Myocyte (in vitro differentiated cells): ENCODE measurements around the gene PTPRD. TPM values are rescaled to one million over a fixed set of nuclear protein-coding genes. Genes with fewer than 3 reads are reported as not detected.
"Not testable (repeated sequence)": the region's sequence is repeated elsewhere in the genome, so short reads cannot be mapped to it uniquely, and the experiment has no call there.

Experiments used
- DNase-seq: peaks from one replicate; pipeline ENCODE4 v3.0.0-alpha.2; 2012; ENCODE audit warnings: low read depth
- total RNA-seq: library from RNA; depleted of rRNA; stranded (reverse); fragments of >200 nt; gene quantifications from 2 replicates; pipeline ENCODE4 v1.2.3, GENCODE V29; 2014

Gene PTPRD
- total RNA-seq, 1 donor from 2014 or later = not detected

- no peak for DNase-seq
These were observed 1398.7 kb downstream of the PTPRD start for GRCh38 chr9:9214066-9214465.

- no peak for DNase-seq
These were observed 1399.8 kb downstream of the PTPRD start for GRCh38 chr9:9212963-9213362.

- DNase-seq = no peak
These were observed 1410.5 kb downstream of the PTPRD start for GRCh38 chr9:9202276-9202675.

- no peak for DNase-seq
These were observed 1426.7 kb downstream of the PTPRD start for GRCh38 chr9:9186086-9186485.

GRCh38 chr9:9182431-9182830 is 1430.4 kb downstream of the PTPRD start:
- no peak for DNase-seq

- DNase-seq = no peak
These were observed 1435.7 kb downstream of the PTPRD start for GRCh38 chr9:9177081-9177480.

- no peak for DNase-seq
These were observed 1438.4 kb downstream of the PTPRD start for GRCh38 chr9:9174358-9174757.

- DNase-seq = no peak
These were observed 1439.5 kb downstream of the PTPRD start for GRCh38 chr9:9173264-9173663.

- DNase-seq = peak; percentile 2
These were observed 1442.2 kb downstream of the PTPRD start for GRCh38 chr9:9170439-9171134.

GRCh38 chr9:9142001-9142400 is 1470.8 kb downstream of the PTPRD start:
- DNase-seq = no peak

GRCh38 chr9:9133526-9133925 is 1479.3 kb downstream of the PTPRD start:
- DNase-seq = no peak

- DNase-seq = no peak
These were observed 1488.2 kb downstream of the PTPRD start for GRCh38 chr9:9124616-9125015.

- DNase-seq = no peak
These were observed 1490.4 kb downstream of the PTPRD start for GRCh38 chr9:9122230-9122875.

- DNase-seq = no peak
These were observed 1494.9 kb downstream of the PTPRD start for GRCh38 chr9:9117866-9118265.

- no peak for DNase-seq
These were observed 1500.6 kb downstream of the PTPRD start for GRCh38 chr9:9112001-9112720.

- no peak for DNase-seq
These were observed 1504.2 kb downstream of the PTPRD start for GRCh38 chr9:9108641-9109040.

- no peak for DNase-seq
These were observed 1510.5 kb downstream of the PTPRD start for GRCh38 chr9:9102295-9102694.

GRCh38 chr9:9100070-9100469 is 1512.7 kb downstream of the PTPRD start:
- no peak for DNase-seq

GRCh38 chr9:9099646-9100045 is 1513.2 kb downstream of the PTPRD start:
- DNase-seq = no peak

GRCh38 chr9:9097254-9097653 is 1515.5 kb downstream of the PTPRD start:
- DNase-seq = not testable (repeated sequence)

- DNase-seq = no peak
These were observed 1521.4 kb downstream of the PTPRD start for GRCh38 chr9:9091387-9091786.

- no peak for DNase-seq
These were observed 1533.3 kb downstream of the PTPRD start for GRCh38 chr9:9079473-9079872.
